HG02588 (cell line): ENCODE data around the gene MEIS3.

Experiments used
- ATAC-seq: cut with Tn5 transposase; IDR thresholded peaks from one replicate; pipeline ENCODE4 v1.9.1; 2021; ENCODE audit warnings: mild to moderate bottlenecking, moderate library complexity; ENCODE audit not compliant: unreplicated experiment

The MEIS3 gene

GRCh38 chr19:47435883-47436417 is 16.6 kb upstream of the MEIS3 start:
- no peak for ATAC-seq

GRCh38 chr19:47435196-47435595 is 15.9 kb upstream of the MEIS3 start:
- no peak for ATAC-seq

- ATAC-seq: no peak
Observed at GRCh38 chr19:47434088-47434487, 14.8 kb upstream of the MEIS3 start.

GRCh38 chr19:47433121-47433520 is 13.8 kb upstream of the MEIS3 start:
- ATAC-seq: no peak

GRCh38 chr19:47432499-47432898 is 13.2 kb upstream of the MEIS3 start:
- no peak for ATAC-seq

GRCh38 chr19:47432091-47432490 is 12.8 kb upstream of the MEIS3 start:
- no peak for ATAC-seq

- no peak for ATAC-seq
Observed at GRCh38 chr19:47430041-47430802, 10.9 kb upstream of the MEIS3 start.

GRCh38 chr19:47429140-47429793 is 9.9 kb upstream of the MEIS3 start:
- no peak for ATAC-seq

GRCh38 chr19:47428177-47428894 is 9.0 kb upstream of the MEIS3 start:
- no peak for ATAC-seq

- ATAC-seq: no peak
Observed at GRCh38 chr19:47427241-47428176, 8.2 kb upstream of the MEIS3 start.

GRCh38 chr19:47423203-47423882 is 4.0 kb upstream of the MEIS3 start:
- no peak for ATAC-seq

GRCh38 chr19:47422417-47423163 is 3.3 kb upstream of the MEIS3 start:
- ATAC-seq: no peak

- ATAC-seq: no peak
Observed at GRCh38 chr19:47421844-47422395, 2.6 kb upstream of the MEIS3 start.

- ATAC-seq: no peak
Observed at GRCh38 chr19:47421244-47421786, 2.0 kb upstream of the MEIS3 start.

- no peak for ATAC-seq
Observed at GRCh38 chr19:47419789-47420188, 462 bp upstream of the MEIS3 start.

- no peak for ATAC-seq
Observed at GRCh38 chr19:47418692-47419029, 666 bp downstream of the MEIS3 start.

- no peak for ATAC-seq
Observed at GRCh38 chr19:47417746-47418691, 1.3 kb downstream of the MEIS3 start.
